ENCODE data around the gene HK3.

DNA sequence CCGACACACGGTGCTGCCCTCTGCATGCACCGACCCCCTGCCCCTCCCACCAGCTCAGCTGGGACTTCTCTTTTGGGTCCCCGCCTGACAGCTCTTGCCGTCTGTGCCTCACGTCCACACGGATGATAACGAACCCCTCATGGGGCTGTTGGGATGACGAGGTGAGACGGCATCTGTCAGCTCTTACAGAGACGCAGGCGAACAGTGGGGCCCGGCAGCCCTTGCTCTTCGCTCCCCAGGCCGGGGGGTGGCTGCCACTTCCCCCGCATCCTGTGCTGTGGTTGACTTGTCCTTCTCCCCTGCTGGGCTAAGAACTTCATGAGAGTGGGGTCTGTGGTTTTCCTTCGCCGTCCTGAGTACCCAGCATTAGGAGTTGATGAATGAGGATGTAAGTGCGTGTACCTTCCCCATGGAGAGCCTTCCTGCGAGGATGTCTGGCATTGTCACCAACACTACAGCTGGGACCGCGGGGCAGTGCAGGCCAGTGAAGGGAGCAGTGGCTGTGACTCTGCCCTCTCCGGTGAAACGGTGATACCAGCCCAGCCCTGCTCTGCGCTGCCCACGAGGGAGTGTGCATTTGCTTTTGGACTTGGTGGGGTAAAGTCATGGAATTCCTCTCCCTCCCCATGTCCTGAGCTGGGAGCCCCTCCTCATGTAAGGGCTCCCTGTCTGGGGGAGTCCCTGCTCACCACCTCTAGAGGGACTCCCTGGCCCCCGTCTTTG, 23.2 kb downstream of the HK3 start:
- TF ChIP-seq, protein P1, sequence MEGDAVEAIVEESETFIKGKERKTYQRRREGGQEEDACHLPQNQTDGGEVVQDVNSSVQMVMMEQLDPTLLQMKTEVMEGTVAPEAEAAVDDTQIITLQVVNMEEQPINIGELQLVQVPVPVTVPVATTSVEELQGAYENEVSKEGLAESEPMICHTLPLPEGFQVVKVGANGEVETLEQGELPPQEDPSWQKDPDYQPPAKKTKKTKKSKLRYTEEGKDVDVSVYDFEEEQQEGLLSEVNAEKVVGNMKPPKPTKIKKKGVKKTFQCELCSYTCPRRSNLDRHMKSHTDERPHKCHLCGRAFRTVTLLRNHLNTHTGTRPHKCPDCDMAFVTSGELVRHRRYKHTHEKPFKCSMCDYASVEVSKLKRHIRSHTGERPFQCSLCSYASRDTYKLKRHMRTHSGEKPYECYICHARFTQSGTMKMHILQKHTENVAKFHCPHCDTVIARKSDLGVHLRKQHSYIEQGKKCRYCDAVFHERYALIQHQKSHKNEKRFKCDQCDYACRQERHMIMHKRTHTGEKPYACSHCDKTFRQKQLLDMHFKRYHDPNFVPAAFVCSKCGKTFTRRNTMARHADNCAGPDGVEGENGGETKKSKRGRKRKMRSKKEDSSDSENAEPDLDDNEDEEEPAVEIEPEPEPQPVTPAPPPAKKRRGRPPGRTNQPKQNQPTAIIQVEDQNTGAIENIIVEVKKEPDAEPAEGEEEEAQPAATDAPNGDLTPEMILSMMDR (conservative IDR thresholded peaks at IDR 0.05; ENCODE audit: low read depth in 2 of 2): no peak
- no peak for TF ChIP-seq POLR2AphosphoS5 (IDR thresholded peaks at IDR 0.05; ENCODE audit: low read depth)
